SK-N-SH (cell line): Measurements from ENCODE around the gene TNFAIP8L1.

ENCODE experiments used
- CTCF ChIP-seq: fragments of 200-600 bp; sonication (generic); IDR thresholded peaks from 2 replicates; pipeline ENCODE4 v1.6.1; 2017; ENCODE audit warnings: antibody characterized with exemption, mild to moderate bottlenecking, moderate library complexity
- MAX ChIP-seq: IDR thresholded peaks from 2 replicates; pipeline ENCODE4 v1.4.0; 2012; ENCODE audit warnings: low read depth
- NFIC ChIP-seq: IDR thresholded peaks from 2 replicates; pipeline ENCODE4 v1.4.0; 2012; ENCODE audit warnings: borderline replicate concordance
- POLR2AphosphoS5 ChIP-seq: IDR thresholded peaks from 2 replicates; pipeline ENCODE4 v1.6.1; 2012; ENCODE audit warnings: low read depth, low read length
- TAF1 ChIP-seq: IDR thresholded peaks from 2 replicates; pipeline ENCODE4 v1.6.1; 2012; ENCODE audit warnings: low read depth, mild to moderate bottlenecking, low read length, moderate library complexity, borderline replicate concordance

DNA sequence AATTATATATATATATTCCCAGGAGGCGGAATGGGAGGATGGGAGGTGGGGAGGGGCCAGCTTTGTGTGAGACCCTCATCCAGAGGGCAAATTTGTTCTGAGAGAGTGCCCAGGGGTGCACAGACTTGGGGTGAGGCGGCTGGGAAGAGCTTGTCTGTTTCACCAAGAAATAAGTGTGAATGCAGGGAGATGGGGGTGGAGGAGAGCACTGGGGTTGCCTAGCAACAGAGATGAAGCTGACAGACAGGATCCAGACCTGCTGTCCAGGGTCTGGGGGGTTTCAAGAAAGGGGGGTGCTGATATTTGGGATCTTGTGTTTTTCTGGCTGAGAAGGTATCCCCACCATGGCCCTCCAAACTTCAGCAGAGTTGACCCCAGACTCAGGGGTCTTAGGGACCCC lies 18.6 kb upstream of the TNFAIP8L1 start:
- no peak for TF ChIP-seq POLR2AphosphoS5
- TF ChIP-seq CTCF, result no peak
- TF ChIP-seq TAF1, result no peak
- no peak for TF ChIP-seq MAX
- TF ChIP-seq NFIC, result no peak
